UCSD-AML1 (cell line): ENCODE results near the gene MOB1A.

ENCODE experiments used
- DNase-seq: peaks from one replicate; lab custom pipeline; 2025; ENCODE audit not compliant: unreplicated experiment; lab: John Stamatoyannopoulos, UW

The MOB1A gene

GRCh38 chr2:74107071-74107470, 71.6 kb downstream of the MOB1A start:
- DNase-seq = no peak

GRCh38 chr2:74105413-74105812, 73.3 kb downstream of the MOB1A start:
- DNase-seq = no peak

- no peak for DNase-seq
Measured at GRCh38 chr2:74104839-74105238, 73.8 kb downstream of the MOB1A start.

GRCh38 chr2:74103763-74104162, 74.9 kb downstream of the MOB1A start:
- no peak for DNase-seq
